Measurements from ENCODE around the gene EPHB3. TPM values are rescaled to one million over a fixed set of nuclear protein-coding genes. Genes with fewer than 3 reads are reported as not detected.

EPHB3 gene
- total RNA-seq, 1 donor from 2014 or later, result 3.9 TPM

- DNase-seq, result no peak
Observed at GRCh38 chr3:184626923-184627322, 65.3 kb downstream of the EPHB3 start.

GRCh38 chr3:184629555-184630160 lies 68.1 kb downstream of the EPHB3 start:
- no peak for DNase-seq

- no peak for DNase-seq
Observed at GRCh38 chr3:184630861-184631471, 69.4 kb downstream of the EPHB3 start.

- DNase-seq, result no peak
Observed at GRCh38 chr3:184631472-184631861, 69.9 kb downstream of the EPHB3 start.

Other genes with a start within 250 kb of the EPHB3 start
- gene EIF4G1, start 247.2 kb upstream of the EPHB3 start, total RNA-seq, result 77.8 TPM
- 61.6 TPM for gene FAM131A, start 224.2 kb upstream of the EPHB3 start, total RNA-seq
- 8.4 TPM for gene CLCN2, start 200.2 kb upstream of the EPHB3 start, total RNA-seq
- gene POLR2H, start 200.1 kb upstream of the EPHB3 start, total RNA-seq, result 27.6 TPM
- gene THPO, start 183.6 kb upstream of the EPHB3 start, total RNA-seq, result not detected
- gene CHRD, start 181.7 kb upstream of the EPHB3 start, total RNA-seq, result 11.4 TPM
- 42.7 TPM for gene MAGEF1, start 150.3 kb downstream of the EPHB3 start, total RNA-seq